GM12874 (cell line): ENCODE measurements around the gene PHF12.

Experiments
- CTCF ChIP-seq: IDR thresholded peaks from 2 replicates; pipeline ENCODE4 v1.5.1; 2011; ENCODE audit warnings: low read depth, mild to moderate bottlenecking, control low read depth, low read length, moderate library complexity; ENCODE audit not compliant: insufficient read depth

The PHF12 gene

DNA sequence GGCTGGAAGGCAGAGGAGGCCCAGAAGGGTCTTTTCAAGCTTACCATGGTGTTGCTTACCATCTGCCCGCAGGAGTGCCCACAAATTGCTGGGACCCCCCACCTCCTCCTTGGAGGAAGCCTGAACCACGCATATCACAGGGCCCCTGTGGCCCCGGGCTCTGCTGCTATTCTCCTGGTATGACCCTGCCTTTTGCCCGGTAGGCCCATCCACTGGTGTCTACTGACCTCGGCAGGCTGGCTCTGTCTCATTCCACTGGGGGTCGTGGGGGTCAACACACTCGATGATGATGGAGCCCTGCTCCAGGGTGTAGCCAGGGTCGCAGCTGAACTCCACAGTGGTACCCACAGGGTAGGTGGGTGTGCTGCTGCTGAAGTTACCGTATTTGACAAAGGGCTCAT lies 8.2 kb upstream of the PHF12 start:
- no peak for TF ChIP-seq CTCF

- TF ChIP-seq CTCF: no peak
Observed at GRCh38 chr17:28958820-28959455, 7.6 kb upstream of the PHF12 start.

DNA sequence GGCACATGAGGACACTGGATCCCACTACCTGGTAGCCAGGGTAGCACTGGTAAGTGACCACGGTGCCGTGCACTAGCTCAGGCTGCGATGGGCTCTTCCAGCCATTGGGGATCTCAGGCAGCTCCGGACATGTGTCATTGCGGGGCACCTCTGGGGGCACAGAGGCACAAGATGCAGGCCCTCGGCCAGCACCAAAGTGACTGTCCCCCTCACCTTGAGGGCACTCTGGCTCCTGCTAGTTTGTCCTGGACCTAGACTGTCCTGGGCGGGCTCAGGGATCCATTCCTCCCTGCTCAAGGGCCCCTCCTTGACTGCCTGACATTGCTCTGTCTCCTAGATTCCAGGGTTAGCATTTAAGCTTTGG lies 6.7 kb upstream of the PHF12 start:
- no peak for TF ChIP-seq CTCF

- TF ChIP-seq CTCF: no peak
Observed at GRCh38 chr17:28957277-28957991, 6.1 kb upstream of the PHF12 start.

DNA sequence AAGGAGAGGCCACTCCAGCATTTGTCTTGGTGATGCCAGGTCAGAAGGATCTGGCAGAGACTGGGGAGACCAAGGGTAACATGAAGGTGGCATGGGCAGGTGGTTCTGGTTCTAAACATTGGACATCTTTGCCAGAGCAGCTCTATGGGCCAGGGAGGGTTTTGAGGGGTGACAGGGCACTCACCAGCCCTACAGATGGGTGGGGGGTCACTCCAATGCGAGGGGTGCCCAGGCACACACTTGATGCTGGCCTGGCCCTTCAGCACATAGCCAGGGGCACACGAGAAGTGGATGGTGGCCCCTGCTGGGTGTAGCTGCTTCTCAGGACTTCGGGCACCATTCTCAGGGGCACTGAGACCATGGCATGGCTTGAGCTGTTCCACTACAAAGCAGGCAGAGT lies 5.5 kb upstream of the PHF12 start:
- TF ChIP-seq CTCF: no peak

GRCh38 chr17:28956112-28956511 lies 4.8 kb upstream of the PHF12 start:
- TF ChIP-seq CTCF: no peak

- no peak for TF ChIP-seq CTCF
Observed at GRCh38 chr17:28955408-28955807, 4.1 kb upstream of the PHF12 start.
